Thyroid gland (tissue), 4 donors: ENCODE results near the gene RHOJ.

Experiments used
- POLR2A ChIP-seq, 2 donors: fragments of 450-650 bp; IDR thresholded peaks; one replicate each; pipeline ENCODE4 v1.6.1; 2017; ENCODE audit warnings: antibody characterized with exemption in 2 of 2, mild to moderate bottlenecking in 2 of 2, moderate library complexity in 1 of 2
- TF ChIP-seq, protein P1 (sequence below), 6 experiments: fragments of 200-600 bp in 3 of 6; fragments of 450-650 bp in 3 of 6; sonication (generic) in 3 of 6; IDR thresholded peaks; one replicate each; pipeline ENCODE4 v1.5.1; 2016 to 2019; ENCODE audit warnings: antibody characterized with exemption in 6 of 6, mild to moderate bottlenecking in 2 of 6, inconsistent platforms in 1 of 6, moderate library complexity in 1 of 6

DNA sequence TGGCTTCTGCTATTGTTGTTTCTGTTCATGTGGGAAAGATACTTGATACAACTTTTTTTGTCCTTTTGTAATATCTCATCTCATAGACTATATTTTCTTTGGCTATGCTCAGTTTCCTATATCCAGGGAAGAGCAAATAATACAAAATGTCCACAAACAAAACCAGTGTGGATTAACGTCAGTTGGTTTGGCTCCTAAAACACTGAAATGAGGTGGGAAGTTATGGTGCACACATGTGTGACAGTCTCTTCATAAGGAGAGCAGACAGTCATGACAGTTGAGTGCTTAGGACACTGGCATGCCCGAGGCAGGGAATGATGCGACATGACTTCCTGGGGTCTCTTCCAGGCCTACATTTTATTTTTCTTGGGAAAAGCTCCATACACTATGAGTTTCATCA, 27.5 kb downstream of the RHOJ start:
- TF ChIP-seq, protein P1, sequence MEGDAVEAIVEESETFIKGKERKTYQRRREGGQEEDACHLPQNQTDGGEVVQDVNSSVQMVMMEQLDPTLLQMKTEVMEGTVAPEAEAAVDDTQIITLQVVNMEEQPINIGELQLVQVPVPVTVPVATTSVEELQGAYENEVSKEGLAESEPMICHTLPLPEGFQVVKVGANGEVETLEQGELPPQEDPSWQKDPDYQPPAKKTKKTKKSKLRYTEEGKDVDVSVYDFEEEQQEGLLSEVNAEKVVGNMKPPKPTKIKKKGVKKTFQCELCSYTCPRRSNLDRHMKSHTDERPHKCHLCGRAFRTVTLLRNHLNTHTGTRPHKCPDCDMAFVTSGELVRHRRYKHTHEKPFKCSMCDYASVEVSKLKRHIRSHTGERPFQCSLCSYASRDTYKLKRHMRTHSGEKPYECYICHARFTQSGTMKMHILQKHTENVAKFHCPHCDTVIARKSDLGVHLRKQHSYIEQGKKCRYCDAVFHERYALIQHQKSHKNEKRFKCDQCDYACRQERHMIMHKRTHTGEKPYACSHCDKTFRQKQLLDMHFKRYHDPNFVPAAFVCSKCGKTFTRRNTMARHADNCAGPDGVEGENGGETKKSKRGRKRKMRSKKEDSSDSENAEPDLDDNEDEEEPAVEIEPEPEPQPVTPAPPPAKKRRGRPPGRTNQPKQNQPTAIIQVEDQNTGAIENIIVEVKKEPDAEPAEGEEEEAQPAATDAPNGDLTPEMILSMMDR (IDR thresholded peaks at IDR 0.05): no peak
- no peak for TF ChIP-seq POLR2A (IDR thresholded peaks at IDR 0.05)
